ENCODE measurements around the gene SDR42E2.
"Not testable (repeated sequence)": the region's sequence is repeated elsewhere in the genome, so short reads cannot be mapped to it uniquely, and the experiment has no call there.

SDR42E2 gene

DNA sequence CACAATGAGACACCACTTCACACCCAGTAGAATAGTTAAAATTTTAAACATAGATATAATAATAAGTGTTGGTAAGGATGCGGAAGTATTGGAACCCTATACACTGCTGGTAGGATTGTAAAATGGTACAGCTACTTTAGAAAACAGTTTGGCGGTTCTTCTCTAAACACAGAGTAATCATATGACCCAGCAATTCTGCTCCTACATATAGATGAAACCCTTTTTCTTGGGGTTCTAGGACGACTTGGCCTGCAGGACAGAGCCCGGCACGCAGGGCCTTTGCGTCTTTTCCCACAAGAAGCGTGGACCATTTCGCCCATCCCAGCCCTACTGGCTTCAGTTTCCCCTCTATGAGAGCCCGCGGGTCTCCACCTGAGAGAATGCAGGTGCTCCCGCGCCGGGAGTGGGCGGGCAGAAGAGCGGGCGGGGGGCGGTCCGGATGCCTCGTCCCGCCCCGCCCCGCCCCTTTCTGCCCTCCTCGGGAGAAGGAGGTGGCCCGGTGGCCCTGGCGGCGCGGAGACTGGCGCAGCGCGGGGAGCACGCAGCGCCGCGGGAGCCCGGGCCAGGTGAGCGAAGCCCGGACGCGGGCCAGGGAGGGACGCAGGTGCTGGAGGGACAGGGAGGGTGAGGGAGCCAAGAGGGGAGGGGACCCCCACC is at the start of gene SDR42E2:
Gene SDR42E2, plus strand, starts transcription at position 508 of the 657 bp plus-strand sequence. CDS start 3,077 bp downstream, outside the sequence.
- DNase-seq, result no peak

DNA sequence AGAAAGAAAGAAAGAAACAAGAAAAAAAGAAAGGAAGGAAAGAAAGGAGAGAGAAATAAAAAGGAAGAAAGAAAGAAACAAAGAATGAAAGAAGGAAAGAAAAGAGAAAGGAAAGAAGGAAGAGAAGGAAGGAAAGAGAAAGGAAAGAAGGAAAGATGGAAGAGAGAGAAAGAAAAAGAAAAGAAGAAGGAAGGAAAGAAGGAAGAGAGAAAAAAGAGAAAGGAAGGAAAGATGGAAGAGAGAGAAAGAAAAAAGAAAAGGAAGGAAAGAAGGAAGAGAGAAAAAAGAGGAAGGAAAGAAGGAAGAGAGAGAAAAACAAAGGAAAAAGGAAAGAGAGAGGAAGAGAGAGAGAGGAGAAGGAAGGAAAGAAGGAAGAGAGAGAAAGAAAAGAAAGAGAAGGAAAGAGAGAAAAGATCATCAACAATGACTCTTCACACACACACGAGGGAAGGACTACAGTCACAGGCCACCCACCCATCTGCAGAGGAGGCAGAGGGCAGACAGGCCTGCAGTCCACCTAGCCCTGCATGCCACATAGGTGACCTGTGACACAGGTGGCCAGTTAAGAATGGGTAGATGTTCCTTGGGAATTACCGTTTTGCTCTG is 46.1 kb upstream of the SDR42E2 start:
- no peak for DNase-seq

DNA sequence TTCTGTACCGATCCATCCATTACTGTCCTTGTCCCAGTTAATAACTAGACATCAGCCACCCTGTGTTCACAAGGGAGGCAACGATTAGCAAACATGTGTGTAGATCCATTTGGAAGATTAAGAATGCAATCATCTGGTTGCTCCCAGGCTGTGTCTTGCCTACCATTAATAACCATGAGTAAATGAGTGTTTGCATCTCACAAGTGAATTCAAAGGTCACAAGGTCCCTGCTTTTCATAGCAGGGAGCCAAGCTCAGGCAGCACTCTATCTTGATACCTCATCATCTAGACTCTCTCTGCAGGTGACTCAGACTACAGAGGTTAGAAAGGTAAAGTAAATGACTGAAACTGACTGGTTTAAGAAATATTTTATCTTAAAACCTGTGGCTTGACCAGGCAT is 44.7 kb upstream of the SDR42E2 start:
- no peak for DNase-seq

DNA sequence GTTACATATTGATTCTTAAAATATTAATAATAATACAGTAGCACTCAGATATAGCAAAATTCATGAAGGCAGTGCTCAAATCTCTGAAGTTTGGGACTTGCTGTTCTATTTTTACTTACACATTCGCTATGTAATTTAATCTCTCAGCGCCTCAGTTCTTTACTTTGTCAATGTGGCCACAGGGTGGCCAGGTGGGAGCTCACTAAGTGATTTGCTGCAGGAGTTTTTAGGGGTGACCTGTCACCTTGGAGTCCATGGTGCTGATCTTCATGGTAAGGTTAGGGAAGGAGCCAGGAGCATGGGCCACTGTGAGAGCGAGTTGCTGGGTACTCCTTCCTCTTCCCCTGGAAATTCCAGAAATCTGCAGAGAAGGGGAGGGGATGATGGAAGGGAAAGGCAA is 41.9 kb upstream of the SDR42E2 start:
- DNase-seq, result no peak

DNA sequence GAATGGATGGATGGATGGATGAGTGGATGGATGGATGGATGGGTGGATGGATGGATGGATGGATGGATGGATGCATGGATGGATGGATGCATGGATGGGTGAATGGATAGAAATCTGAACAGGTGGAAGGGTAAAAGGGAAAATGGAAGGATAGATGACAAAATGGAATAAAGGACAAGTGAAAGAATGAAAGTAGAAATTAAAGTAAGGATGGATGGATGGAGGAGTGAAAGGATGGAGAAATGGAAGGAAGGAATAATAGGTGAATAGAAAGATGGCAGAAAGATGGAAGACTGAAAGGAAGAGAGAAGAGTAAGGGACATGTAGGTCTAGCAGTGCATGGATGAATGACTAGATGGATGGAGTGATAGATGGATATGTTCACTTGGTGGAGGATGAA is 40.1 kb upstream of the SDR42E2 start:
- no peak for DNase-seq

DNA sequence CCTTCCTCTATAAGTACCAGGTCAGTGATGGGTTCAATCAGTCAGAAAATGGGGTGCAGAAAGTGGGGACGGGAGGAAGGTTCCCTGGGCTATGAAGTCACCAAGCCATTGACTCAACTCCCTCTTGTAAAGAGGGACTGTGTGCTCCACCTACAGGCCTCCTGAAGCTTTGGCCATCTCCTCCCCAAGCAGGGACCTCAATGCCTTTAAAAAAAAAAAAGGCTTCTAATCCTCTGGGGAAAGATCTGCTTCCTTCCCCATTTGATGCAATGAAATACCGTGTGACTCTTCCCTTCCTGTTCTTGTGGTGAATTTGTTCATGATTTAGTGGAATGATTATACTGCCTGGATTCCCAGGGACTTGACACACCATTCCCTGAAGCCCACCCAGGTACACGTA is 39.2 kb upstream of the SDR42E2 start:
- DNase-seq, result no peak

DNA sequence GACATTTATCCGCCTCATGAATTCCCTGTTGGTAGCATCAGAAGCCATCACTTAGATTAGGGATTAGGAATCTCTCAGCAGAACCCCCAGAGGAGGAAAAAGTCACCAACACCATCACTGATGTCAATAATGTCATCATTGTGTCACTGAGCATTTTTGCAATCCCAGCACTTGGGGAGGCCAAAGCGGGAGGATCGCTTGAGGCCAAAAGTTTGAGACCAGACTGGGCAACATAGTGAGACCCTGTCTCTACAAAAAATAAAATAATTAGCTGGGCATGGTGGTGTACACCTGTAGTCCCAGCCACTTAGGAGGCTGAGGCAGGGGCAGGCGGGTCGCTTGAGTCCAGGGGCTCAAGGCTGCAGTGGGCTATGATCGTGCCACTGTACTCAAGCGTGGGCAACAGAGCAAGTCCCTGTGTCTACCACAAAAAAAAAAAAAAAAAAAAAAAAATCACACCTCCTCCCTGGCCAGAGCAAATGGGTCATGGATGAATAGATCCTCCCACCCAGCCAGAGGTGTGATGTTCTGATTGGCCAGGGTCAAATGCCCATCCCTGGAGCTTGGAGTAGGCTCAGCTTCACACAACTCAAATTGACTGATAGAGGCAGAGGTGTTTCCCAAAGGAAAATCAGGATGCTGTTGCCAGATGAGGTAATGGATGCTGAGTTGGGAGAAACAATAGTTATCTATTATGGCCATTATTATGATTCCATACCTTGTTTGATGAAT is 38.4 kb upstream of the SDR42E2 start:
- no peak for DNase-seq

DNA sequence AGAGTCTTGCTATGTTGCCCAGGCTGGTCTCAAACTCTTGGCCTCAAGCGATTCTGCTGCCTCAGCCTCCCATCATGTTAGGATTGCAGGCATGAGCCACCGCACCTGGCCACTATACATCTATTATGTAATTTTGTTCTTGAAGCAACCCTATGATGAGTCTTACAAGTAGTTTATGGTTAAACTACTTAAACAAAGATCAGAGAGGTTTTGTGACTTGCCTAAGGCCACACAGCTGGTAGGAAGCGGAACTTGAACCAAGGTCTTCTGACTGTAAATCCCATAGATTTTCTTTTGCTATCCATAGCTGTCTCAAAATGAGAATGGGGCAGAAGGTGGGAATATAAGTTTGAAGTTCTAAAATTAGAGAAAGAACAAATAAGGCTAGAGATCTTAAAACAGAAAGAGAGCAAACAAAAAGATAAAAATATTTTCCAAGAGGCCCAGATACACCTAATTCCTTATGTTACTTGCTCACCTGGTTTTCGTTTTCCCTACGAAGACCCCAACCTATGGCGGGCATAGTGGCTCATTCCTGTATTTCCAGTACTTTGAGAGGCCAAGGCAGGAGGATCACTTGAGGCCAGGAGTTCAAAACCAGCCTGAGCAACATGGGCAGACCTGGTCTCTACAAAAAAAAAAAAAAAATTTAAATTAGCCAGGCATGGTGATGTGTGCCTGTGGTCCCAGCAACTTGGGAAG is 37.6 kb upstream of the SDR42E2 start:
- no peak for DNase-seq

DNA sequence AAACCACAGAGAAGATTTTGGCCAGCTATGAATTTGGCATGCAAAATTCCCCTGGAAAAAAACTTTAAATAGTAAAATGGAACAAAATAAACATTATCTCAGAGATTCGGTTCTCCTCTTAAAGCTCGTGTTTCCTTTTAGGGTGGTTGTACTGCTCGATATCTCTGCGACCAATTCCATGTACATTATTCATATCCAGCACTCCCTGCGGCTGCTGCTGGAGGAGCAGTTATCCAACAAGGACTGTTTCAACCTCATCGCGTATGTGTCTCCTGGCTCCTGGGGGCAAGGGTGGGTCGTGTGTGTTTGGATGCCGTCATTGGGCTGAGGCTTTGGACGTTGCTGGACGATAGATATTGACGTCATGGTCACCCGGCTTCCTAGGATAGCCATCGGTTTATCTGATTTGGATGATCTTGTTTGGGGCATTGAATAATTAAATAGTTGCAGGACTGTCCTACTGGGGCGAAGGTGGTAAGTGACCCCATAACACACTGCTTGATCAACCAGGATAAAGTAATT is 36.2 kb upstream of the SDR42E2 start:
- no peak for DNase-seq

DNA sequence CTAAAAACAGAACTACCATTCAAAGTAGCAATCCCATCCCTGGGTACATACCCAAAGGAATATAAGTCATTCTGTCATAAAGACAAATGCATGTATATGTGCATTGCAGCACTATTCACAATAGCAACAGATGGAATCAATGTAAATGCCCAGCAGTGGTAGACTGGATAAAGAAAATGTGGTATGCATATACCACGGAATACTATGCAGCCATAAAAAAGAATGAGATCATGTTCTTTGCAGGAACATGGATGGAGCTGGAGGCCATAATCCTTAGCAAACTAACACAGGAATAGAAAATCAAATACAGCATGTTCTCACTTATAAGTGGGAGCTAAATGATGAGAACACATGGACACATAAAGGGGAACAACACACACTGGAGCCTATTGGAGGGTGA is 33.8 kb upstream of the SDR42E2 start:
- DNase-seq, result not testable (repeated sequence)

DNA sequence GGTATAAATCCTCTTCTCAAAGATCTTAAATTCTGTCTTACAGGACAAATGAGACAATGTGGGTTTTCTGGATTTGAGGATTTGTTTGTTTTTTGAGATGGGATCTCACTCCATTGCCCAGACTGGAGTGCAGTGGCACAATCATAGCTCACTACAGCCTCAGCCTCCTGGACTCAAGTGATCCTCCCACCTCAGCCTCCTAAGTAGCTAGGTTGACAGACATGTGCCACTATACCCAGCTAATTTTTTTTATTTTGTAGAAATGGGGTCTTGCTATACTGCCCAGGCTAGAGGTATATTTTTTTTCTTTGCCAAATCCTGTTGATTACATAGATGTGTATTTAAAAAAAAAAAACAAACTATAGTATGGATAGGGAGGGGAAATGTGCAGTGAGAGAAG is 31.8 kb upstream of the SDR42E2 start:
- DNase-seq, result no peak

DNA sequence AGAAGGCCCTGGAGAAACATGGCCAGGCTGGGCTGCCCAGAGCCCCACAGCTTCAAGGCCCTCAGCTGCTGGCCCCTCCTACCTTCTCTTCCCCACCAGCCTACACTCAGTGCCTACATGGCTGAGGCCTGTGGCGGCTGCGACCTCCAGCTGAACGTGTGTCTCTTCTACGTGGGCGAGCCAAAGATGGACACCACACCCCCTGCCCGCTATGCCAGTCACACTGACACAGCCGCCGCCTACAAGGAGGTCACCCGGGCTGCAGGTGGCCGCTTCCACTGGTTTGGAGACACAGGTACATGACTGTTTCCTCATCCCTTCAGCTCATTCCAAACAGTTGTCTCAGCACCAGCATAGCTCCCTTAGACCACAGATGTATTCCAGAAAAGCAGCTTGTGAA is 29.5 kb upstream of the SDR42E2 start:
- no peak for DNase-seq

DNA sequence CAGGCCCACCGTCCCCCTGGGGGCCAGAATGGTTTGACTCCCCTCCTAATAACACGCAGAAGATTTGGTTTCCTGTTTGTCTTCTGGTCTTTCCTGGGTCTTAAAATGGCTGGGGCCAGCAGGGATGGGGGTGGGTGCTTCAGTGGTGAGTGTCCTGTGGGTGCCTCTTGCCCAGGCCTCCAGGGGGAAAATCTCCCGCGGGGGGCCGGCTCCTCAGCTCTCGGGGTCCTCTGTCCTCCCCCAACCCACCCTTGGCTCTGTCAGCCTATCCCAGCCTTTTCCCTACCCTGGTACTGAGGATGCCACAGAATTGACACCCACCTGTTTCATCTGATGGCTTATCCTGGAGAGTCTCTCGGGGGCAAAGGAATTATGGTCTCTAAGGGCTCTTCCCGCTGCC is 23.8 kb upstream of the SDR42E2 start:
- no peak for DNase-seq

DNA sequence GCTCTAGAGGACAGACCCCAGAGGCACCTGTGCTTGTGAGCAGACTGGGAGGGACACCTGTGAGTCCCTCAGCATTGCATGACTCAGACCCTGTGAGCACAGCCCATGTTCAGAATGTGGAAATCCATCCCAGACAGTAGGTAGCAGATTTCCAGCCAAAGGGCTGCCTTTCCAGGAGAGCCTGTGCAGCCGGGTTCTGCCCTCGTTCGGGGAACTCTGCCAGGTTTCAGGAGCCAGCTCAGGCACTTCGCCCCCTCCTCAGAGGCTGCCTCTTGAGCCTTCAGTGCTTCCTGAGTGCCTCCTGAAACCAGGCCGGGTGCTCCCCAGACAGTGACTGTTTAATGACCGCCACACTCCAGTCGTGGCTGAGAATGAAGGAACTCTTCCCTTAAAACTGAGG is 23.3 kb upstream of the SDR42E2 start:
- DNase-seq, result no peak

DNA sequence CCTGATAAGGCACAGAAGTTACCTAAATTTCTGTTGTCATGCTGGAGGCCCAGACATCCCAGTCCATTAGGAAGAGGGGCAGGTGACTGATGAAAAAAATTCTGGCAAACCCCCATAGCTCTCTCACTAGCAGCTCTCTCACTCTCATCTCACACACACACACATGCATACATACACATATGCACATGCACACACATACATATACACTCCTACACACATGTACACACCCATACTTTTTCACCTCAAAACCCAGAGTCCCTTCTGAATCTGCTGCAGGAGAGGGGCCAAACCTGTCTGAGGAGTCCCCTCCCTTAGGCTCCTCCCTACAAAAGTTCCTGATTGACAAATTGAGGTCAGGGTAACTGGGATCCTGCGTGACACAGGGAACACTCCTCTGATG is 22.6 kb upstream of the SDR42E2 start:
- DNase-seq, result no peak

DNA sequence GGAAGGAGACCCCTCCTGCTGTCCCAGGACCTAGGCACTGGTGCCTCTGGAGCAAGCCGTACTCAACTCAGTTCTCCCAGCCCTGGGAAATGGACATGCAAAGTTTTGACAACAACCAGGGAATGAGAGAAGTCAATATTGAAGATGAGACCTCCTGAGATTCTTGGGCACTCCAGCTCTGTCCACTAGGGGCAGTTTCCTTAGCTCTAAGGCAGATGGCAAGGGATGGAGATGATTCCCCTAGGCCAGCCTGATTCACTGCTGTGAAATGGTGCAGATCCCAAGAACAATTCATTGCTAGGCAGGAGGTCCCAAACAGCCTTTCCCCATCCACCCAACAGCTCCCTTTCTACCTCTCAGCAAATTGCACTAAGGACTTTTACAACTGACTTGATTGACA is 20.5 kb upstream of the SDR42E2 start:
- DNase-seq, result no peak

DNA sequence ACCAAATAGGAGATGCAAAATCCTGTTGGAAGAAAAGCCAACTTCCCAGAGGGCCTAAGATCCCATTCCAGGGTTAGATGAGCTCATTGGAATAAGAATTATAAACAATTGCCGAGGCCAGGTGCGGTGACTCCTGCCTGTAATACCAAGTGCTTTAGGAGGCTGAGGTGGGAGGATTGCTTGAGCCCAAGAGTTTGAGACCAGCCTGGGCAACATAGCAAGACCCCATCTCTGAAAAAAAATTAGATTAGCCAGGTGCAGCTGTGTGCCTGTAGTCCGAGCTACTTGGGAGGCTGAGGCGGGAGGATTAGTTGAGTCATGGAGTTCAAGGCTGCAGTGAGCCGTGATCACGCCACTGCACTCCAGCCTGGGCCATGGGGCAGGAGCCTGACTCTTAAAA is 17.8 kb upstream of the SDR42E2 start:
- DNase-seq, result no peak

DNA sequence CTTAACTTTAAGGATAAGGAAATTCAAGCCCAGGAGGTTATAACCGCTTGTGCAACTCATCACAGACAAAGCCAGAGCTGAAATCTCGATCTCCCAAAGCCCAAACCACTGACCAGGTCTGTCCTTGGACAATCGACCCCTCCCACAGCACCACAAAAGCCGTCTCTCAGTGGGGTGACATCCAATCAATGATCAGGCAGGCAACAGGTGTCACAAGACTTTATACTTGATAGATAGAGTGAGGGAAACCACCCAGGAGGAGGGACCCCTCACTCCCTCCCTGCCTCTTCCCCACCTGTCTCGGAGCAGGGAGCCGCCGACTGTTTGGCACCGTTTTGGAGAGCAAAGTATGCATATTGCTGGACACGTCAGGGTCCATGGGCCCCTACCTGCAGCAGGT is 14.5 kb upstream of the SDR42E2 start:
- no peak for DNase-seq

DNA sequence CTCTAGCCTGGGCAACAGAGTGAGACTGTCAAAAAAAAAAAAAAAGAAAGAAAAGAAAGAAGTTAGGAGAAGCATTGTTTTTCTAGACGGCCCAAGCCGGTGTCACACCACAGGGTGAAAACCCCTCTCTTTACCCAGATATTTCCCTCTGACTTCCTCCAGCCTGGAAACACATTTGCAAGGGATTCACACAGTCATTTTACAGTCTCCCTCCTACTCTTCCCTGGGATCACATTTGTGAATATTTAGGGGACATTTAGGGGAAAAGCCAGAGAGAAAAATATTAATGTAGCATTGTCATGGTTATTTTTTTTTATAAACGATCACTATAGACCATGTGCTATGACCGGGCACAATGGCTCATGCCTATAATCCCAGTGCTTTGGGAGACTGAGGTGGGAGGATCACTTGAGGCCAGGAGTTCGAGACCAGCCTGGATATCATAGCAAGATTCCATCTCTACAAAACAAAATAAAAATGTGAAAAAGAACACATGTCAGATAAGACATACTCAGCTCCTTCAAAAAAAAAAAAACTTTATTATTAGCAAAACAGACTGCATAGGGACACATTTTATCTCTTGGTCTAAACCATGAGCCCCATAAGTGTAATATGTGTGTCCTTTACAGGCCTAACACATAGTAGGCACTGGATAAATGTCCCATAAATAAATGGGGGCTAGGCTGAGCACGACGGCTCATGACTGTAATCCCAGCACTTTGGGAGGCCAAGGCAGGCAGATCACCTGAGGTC is 10.9 kb upstream of the SDR42E2 start:
- no peak for DNase-seq

DNA sequence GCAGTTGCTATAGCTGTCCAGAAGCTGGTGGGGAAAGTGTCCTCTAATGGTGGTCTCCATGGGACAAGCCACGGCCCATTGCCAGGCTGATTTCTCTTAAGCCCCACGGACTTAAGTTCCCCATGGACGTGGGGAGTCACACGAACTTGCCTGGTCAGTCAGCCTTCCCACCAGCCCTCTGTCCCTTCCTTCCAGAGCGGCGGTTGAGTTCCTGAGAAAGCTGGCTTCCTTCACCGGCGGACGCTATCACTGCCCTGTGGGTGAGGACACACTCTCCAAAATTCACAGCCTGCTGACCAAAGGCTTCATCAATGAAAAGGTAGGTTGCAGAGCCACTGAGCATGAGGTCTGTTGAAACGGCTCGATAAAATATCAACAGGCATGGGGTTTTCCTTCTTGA is 10.0 kb upstream of the SDR42E2 start:
- no peak for DNase-seq

DNA sequence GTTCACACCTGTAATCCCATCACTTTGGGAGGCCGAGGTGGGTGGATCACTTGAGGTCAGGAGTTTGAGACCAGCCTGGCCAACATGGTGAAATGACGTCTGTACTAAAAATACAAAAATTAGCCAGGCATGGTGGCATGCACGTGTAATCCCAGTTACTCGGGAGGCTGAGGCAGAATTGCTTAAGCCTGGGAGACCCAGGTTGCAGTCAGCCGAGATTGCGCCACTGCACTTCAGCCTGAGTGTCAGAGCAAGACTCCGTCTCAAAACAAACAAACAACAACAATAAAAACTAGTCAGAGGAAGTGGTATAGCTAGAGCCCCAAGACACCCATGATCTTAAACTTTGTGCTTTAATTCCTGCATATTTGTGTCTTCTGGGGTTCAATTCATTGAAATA is 9.2 kb upstream of the SDR42E2 start:
- not testable (repeated sequence) for DNase-seq

DNA sequence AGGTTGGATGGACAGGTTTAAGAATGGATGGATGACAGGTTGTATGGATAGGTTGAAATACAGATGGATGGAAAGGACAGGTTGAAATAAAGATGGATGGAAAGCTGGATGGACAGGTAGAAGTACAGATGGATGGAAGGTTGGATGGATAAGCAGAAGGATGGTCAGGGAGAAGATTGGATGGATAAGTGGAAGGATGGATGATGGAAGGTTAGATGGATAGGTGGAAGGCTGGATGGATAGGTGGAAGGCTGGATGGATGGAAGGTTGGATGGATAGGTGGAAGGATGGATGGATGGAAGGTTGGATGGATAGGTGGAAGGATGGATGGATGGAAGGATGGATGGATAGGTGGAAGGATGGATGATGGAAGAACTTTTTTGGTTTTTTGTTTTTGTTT is 905 bp upstream of the SDR42E2 start:
- DNase-seq, result no peak

DNA sequence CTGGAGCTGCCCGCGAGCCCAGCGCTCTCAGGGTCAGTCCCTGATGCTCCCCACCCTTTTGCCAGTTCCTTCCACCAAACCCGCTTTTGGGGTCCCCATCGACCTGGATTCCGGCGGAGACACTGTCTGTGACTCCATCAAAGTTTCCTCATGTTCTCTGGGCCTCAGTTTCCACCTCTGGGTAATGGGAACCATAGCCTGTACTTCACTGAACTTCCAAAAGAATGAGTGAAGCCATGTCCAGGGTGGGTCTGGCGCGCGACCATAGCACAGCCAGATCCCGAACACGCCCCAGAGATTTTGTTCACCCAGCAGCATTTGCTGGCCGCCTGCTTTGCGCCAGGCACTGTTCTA is 327 bp downstream of the SDR42E2 start:
- DNase-seq, result no peak
